ENCODE data around the gene RNF112.
A peak's percentile ranks its signal among the peaks of the same experiment; 100 is the strongest.

Gene RNF112

DNA sequence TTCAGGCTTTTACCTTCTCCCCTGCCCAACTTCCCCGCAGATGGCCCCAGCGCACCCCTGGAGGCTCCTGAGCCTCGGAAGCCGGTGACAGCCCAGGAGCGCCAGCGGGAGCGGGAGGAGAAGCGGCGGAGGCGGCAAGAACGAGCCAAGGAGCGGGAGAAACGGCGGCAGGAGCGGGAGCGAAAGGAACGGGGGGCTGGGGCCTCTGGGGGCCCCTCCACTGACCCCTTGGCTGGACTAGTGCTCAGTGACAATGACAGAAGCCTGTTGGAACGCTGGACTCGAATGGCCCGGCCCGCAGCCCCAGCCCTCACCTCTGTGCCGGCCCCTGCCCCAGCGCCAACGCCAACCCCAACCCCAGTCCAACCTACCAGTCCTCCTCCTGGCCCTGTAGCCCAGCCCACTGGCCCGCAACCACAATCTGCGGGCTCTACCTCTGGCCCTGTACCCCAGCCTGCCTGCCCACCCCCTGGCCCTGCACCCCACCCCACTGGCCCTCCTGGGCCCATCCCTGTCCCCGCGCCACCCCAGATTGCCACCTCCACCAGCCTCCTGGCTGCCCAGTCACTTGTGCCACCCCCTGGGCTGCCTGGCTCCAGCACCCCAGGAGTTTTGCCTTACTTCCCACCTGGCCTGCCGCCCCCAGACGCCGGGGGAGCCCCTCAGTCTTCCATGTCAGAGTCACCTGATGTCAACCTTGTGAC, 29.1 kb upstream of the RNF112 start:
- Mint-ChIP-seq H3K4me3 (no peak overlapping the region), H3K27ac (no peak overlapping the region), H3K9me3 (no peaks in the 10 kb centered on the region), H3K36me3 (ENCODE audit: low read depth) (peaks cover 38% of the 10 kb centered on the region), H3K4me1 (peaks cover 48% of the 10 kb centered on the region), H3K27me3 (ENCODE audit: low read depth, poor library complexity) (no peaks in the 10 kb centered on the region)
- TF ChIP-seq, protein P1, sequence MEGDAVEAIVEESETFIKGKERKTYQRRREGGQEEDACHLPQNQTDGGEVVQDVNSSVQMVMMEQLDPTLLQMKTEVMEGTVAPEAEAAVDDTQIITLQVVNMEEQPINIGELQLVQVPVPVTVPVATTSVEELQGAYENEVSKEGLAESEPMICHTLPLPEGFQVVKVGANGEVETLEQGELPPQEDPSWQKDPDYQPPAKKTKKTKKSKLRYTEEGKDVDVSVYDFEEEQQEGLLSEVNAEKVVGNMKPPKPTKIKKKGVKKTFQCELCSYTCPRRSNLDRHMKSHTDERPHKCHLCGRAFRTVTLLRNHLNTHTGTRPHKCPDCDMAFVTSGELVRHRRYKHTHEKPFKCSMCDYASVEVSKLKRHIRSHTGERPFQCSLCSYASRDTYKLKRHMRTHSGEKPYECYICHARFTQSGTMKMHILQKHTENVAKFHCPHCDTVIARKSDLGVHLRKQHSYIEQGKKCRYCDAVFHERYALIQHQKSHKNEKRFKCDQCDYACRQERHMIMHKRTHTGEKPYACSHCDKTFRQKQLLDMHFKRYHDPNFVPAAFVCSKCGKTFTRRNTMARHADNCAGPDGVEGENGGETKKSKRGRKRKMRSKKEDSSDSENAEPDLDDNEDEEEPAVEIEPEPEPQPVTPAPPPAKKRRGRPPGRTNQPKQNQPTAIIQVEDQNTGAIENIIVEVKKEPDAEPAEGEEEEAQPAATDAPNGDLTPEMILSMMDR (IDR thresholded peaks at IDR 0.05) = no peak
- DNase-seq = no peak

DNA sequence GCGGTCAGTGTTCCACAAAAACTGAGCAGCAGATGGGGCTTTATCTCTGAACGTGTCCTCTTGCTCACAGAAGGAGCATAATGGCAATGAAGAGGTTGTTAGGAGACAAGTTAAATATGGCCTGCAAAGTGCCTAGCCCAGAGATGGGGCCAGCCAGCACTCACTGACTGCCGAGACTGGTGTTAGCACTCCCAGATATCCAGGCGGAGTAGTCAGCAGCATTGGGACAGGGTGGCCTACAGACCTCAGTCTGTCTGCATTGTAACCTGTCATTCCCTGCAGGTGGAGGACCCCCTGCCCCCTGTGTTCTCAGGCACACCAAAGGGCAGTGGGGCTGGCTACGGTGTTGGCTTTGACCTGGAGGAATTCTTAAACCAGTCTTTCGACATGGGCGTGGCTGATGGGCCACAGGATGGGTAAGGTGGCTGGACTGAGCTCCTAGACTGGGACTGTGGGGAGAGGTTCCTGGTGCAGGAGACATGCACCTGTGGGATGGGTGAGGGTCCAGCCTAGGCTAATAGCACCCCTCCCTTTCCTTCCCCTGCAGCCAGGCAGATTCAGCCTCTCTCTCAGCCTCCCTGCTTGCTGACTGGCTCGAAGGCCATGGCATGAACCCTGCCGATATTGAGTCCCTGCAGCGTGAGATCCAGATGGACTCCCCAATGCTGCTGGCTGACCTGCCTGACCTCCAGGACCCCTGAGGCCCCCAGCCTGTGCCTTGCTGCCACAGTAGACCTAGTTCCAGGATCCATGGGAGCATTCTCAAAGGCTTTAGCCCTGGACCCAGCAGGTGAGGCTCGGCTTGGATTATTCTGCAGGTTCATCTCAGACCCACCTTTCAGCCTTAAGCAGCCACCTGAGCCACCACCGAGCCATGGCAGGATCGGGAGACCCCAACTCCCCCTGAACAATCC, 28.2 kb upstream of the RNF112 start:
- no peak overlapping the region for H3K4me3 Mint-ChIP-seq
- peaks cover 38% of the 10 kb centered on the region for H3K36me3 Mint-ChIP-seq (ENCODE audit: low read depth)
- H3K27ac Mint-ChIP-seq = no peak overlapping the region
- H3K27me3 Mint-ChIP-seq (ENCODE audit: low read depth, poor library complexity) = no peaks in the 10 kb centered on the region
- TF ChIP-seq, protein P1 (IDR thresholded peaks at IDR 0.05) = no peak
- no peak for DNase-seq
- no peaks in the 10 kb centered on the region for H3K9me3 Mint-ChIP-seq
- H3K4me1 Mint-ChIP-seq = peaks cover 54% of the 10 kb centered on the region

DNA sequence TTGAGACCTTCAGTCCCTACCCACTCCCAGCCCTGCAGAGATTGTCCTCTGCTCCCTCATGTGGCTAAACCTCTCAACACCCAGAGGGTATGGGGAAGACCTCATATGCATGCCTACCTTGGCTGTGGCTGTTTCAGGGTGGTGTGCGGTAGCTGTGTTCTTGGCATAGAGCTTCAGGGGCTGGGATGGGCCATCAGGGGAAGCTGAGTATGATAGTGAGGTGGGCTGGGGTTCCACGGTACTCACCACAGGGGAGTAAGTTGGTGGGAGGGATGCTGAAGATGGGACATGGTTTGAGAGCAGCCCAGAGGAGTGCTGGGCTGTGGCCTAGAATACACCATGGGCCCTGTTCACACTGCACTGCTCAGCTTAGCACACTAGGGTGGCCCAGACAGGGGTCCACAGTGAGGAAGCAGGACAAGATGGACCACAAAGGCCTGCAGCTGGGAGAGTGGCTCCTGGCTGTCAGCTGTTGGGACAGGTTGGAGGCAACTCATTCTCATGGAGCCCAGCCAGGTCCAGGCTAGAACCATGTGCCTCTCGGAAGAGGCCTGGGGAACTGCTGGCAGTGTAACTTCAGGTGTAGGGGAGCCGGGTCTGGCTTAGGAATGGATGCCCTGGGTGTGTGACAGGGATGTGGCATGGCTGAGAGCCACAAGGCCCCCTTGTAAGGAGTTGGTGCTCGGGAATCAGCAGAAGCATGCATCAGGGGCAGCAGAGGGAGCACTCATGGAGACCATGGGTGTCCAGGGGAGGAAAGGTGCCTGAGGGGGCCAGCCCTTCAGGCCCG, 27.2 kb upstream of the RNF112 start:
- peak overlapping the region; percentile 97 for H3K27ac Mint-ChIP-seq
- TF ChIP-seq, protein P1 (IDR thresholded peaks at IDR 0.05) = no peak
- no peak overlapping the region for H3K4me3 Mint-ChIP-seq
- DNase-seq = no peak
- H3K36me3 Mint-ChIP-seq (ENCODE audit: low read depth) = peaks cover 38% of the 10 kb centered on the region
- H3K9me3 Mint-ChIP-seq = no peaks in the 10 kb centered on the region
- H3K27me3 Mint-ChIP-seq (ENCODE audit: low read depth, poor library complexity) = no peaks in the 10 kb centered on the region
- H3K4me1 Mint-ChIP-seq = peaks cover 61% of the 10 kb centered on the region

DNA sequence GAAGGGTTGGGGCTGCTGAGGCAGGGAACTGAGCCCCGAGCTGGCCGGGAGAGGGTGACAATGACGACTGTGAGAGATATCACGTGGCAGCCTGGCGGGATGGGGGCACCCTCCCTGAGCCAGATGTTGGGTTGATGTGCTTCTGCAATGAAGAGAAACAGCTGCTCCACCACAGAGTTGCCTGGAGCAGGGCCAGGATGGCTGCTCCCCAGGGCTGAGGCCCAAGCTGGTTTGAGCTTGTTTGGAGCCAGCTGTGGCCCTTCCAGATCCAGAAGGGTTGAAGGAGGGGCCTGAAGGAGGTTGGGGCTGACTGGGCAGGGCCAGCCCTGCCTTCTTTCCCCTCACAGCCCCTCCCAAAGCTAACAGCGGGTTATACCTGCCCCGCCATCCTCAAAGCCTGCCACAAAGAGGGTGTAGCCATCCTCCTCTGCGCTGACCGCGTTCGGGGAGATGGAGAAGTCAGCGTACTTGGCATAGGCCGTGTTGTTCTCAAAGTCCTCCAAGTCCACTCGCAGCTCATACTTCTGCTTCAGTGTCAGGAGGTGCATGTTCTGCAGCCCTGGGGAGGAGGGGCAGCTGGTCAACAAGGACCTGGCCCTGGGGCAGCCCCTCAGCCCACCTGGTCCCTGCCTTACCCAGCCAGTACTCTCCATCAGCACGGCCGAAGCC, 26.2 kb upstream of the RNF112 start:
- Mint-ChIP-seq H3K36me3 (ENCODE audit: low read depth) (peaks cover 31% of the 10 kb centered on the region), H3K27ac (peak overlapping the region; percentile 97), H3K4me3 (no peak overlapping the region), H3K9me3 (no peaks in the 10 kb centered on the region), H3K27me3 (ENCODE audit: low read depth, poor library complexity) (no peaks in the 10 kb centered on the region), H3K4me1 (peaks cover 62% of the 10 kb centered on the region)
- no peak for DNase-seq
- TF ChIP-seq, protein P1 (IDR thresholded peaks at IDR 0.05) = no peak

DNA sequence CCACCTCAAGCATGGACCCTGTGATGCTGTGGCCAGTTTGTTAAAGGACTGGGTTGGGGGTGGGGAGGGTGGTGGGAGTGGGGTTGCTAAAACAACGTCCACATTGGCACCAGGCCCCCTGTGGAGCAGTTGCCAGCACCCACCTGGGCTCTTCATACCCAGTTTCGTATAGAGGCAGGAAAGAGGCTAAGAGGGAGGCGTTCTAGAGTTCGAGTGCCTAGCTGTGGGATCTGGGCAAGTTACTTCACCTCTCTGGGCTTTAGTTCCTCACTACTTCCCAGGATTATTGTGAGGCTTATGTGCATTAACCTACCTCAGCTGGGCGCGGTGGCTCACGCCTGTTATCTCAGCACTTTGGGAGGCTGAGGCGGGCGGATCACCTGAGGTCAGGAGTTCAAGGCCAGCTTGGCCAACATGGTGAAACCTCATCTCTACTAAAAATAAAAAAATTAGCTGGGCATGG, 25.5 kb upstream of the RNF112 start:
- TF ChIP-seq, protein P1 (IDR thresholded peaks at IDR 0.05) = no peak
- H3K9me3 Mint-ChIP-seq = no peaks in the 10 kb centered on the region
- H3K27me3 Mint-ChIP-seq (ENCODE audit: low read depth, poor library complexity) = no peaks in the 10 kb centered on the region
- H3K36me3 Mint-ChIP-seq (ENCODE audit: low read depth) = peaks cover 24% of the 10 kb centered on the region
- DNase-seq = no peak
- no peak overlapping the region for H3K4me3 Mint-ChIP-seq
- peaks cover 61% of the 10 kb centered on the region for H3K4me1 Mint-ChIP-seq
- no peak overlapping the region for H3K27ac Mint-ChIP-seq

Measured in nephron progenitor cell (in vitro differentiated cells).